ENCODE data around the gene IFT22.

DNA sequence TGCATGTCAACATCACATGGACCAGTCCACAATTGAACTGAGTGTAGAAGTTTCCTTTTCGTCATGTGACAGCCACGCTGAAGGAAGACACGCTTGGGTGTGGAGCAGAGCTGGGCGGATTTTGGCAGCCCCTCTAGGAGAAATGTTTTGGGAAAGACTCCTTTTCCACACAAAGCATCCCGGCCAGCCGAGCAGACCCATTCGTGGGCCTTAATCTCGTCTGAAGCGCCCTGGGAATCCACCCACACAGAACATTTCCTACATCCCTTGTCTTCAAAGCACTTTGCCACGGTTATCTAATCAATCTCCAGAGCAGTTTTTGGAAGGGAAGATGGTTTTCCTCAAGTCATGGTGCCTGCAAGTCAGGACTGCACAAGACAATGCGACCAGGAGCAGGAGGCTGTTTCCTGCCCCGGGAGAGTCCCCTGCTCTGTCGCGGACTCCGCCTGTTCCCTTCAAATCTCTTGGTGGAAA lies 8.4 kb upstream of the IFT22 start:
- no peak for TF ChIP-seq ELK1 (IDR thresholded peaks at IDR 0.05; ENCODE audit: borderline replicate concordance, low read depth, low read length)
- TF ChIP-seq CEBPB (IDR thresholded peaks at IDR 0.05; ENCODE audit: low read depth, low read length) = no peak
- TF ChIP-seq, protein P1, sequence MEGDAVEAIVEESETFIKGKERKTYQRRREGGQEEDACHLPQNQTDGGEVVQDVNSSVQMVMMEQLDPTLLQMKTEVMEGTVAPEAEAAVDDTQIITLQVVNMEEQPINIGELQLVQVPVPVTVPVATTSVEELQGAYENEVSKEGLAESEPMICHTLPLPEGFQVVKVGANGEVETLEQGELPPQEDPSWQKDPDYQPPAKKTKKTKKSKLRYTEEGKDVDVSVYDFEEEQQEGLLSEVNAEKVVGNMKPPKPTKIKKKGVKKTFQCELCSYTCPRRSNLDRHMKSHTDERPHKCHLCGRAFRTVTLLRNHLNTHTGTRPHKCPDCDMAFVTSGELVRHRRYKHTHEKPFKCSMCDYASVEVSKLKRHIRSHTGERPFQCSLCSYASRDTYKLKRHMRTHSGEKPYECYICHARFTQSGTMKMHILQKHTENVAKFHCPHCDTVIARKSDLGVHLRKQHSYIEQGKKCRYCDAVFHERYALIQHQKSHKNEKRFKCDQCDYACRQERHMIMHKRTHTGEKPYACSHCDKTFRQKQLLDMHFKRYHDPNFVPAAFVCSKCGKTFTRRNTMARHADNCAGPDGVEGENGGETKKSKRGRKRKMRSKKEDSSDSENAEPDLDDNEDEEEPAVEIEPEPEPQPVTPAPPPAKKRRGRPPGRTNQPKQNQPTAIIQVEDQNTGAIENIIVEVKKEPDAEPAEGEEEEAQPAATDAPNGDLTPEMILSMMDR (conservative IDR thresholded peaks at IDR 0.05; ENCODE audit: low read depth, low read length) = no peak
- no peak for TF ChIP-seq BHLHE40 (IDR thresholded peaks at IDR 0.05; ENCODE audit: low read depth, low read length)
- no peak for TF ChIP-seq MXI1 (IDR thresholded peaks at IDR 0.05; ENCODE audit: borderline replicate concordance, low read depth, low read length)
- TF ChIP-seq RAD21 (IDR thresholded peaks at IDR 0.05; ENCODE audit: low read length) = no peak
- no peak for TF ChIP-seq POLR2A (IDR thresholded peaks at IDR 0.05; ENCODE audit: low read depth, low read length)
- no peak for TF ChIP-seq RFX5 (IDR thresholded peaks at IDR 0.05; ENCODE audit: low read depth, low read length)
- no peak for TF ChIP-seq CHD1 (IDR thresholded peaks at IDR 0.05; ENCODE audit: low read depth, low read length)
